Activated naive CD4-positive, alpha-beta T cell treated with anti-CD3 and anti-CD28 coated beads, Interleukin-2, amount 10 ng/mL, durations not matched to agents 7 days and 5 days (primary cell): ENCODE measurements around the gene TK2.
A peak's percentile ranks its signal among the peaks of the same experiment; 100 is the strongest.
"Not testable (repeated sequence)": the region's sequence is repeated elsewhere in the genome, so short reads cannot be mapped to it uniquely, and the experiment has no call there.

Experiments used
- CTCF ChIA-PET: fragments of 350-600 bp; sonication (Branson Sonifier 250); formaldehyde crosslinking; loops from one replicate; lab custom pipeline; 2021; ENCODE audit warnings: antibody characterized with exemption; lab: Charles Lee
- DNase-seq: peaks from one replicate; pipeline ENCODE4 v3.0.0-alpha.2; 2020
- H3K27ac Mint-ChIP-seq: one replicate; pipeline ENCODE4 v1.8.0; 2021; ENCODE audit warnings: mild to moderate bottlenecking, moderate library complexity, mixed read lengths
- H3K27me3 Mint-ChIP-seq: one replicate; pipeline ENCODE4 v1.8.0; 2021; ENCODE audit warnings: mild to moderate bottlenecking, mixed read lengths
- H3K36me3 Mint-ChIP-seq: one replicate; pipeline ENCODE4 v1.8.0; 2021; ENCODE audit warnings: mixed read lengths
- H3K4me1 Mint-ChIP-seq: one replicate; pipeline ENCODE4 v1.8.0; 2021; ENCODE audit warnings: mixed read lengths
- H3K4me3 Mint-ChIP-seq: one replicate; pipeline ENCODE4 v1.8.0; 2021; ENCODE audit warnings: mild to moderate bottlenecking, moderate library complexity, mixed read lengths
- H3K9me3 Mint-ChIP-seq: one replicate; pipeline ENCODE4 v1.8.0; 2021; ENCODE audit warnings: mixed read lengths

TK2 gene

DNA sequence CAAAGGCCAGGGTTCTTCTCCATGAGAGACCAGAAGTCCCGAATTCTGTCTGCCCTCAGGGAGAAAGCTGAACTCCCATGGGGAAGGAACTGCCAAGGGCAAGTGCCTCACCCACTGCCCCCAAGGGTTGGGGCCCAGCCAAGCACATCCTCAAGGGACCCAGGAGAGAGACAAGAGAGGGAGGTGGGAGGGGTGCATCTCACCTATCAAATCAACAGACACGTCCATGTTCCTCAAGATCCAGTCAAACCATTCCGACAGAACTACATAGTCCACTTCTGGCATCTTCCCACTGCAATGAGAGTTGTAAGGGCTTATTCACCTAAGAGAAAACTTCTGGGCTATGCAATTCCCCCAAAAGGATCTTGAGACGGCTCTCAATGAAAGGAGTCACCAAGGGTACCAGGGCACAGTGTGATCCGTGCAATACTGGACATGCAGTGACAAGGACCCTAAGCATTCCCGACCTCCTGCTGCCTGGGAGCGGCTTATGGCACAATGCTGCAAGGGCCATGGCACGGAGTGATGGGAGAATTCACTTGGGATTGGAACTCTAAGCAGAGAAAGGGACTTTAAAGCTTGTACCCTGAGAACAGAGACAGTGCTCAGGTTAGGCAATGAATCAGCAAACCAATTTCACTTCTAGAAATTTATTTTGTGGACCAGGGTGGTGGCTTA is 32.2 kb downstream of the TK2 start:
- peaks cover 81% of the 10 kb centered on the region for H3K4me1 Mint-ChIP-seq

GRCh38 chr16:66516808-66517585 is 32.9 kb downstream of the TK2 start:
- CTCF ChIA-PET: interaction anchor here (0.9 to 1.6 kb wide), 6 partner anchors 32 to 72 kb away, joined by 3 to 5 read pairs (median 3); partner anchors contain the start of genes CKLF and CMTM2
- peak; percentile 86 for DNase-seq
- no peaks in the 10 kb centered on the region for H3K9me3 Mint-ChIP-seq

More for the DNA sequence above, 32.2 kb downstream of the TK2 start:
- CTCF ChIA-PET: interaction anchor here (0.7 to 1.6 kb wide), 7 partner anchors 31 to 72 kb away, joined by 3 to 5 read pairs (median 3); partner anchors contain the start of genes CKLF, CMTM2 and TK2
- no peak for DNase-seq
- H3K27me3 Mint-ChIP-seq: peaks cover 4% of the 10 kb centered on the region
- H3K36me3 Mint-ChIP-seq: peaks cover 3% of the 10 kb centered on the region
- peak overlapping the region; percentile 91 for H3K27ac Mint-ChIP-seq
- no peaks in the 10 kb centered on the region for H3K9me3 Mint-ChIP-seq
- H3K4me3 Mint-ChIP-seq: no peak overlapping the region

DNA sequence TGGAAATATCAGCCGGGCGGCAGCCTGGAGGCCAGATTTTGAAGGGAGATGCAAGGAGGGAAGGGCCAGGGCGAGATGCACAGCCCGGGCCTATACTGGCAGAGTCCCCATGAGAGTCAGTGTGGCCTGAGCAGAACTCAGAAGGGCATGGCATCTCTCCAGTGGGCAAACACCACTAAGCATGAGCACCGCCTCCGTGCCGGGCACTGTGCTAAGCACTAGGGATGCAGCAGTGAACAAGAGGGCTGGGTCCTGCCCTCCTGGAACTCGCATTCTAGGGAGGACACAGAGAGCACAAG is 33.5 kb downstream of the TK2 start:
- no peaks in the 10 kb centered on the region for H3K9me3 Mint-ChIP-seq
- H3K27me3 Mint-ChIP-seq: peaks cover 4% of the 10 kb centered on the region
- DNase-seq: no peak
- peaks cover 72% of the 10 kb centered on the region for H3K4me1 Mint-ChIP-seq
- peak overlapping the region; percentile 91 for H3K27ac Mint-ChIP-seq
- CTCF ChIA-PET: interaction anchor here (0.6 to 1.5 kb wide), 9 partner anchors 32 to 172 kb away, joined by 3 to 16 read pairs (median 7); partner anchors contain the start of gene CKLF
- peaks cover 3% of the 10 kb centered on the region for H3K36me3 Mint-ChIP-seq
- H3K4me3 Mint-ChIP-seq: peak overlapping the region; percentile 52

More at GRCh38 chr16:66516808-66517585, 32.9 kb downstream of the TK2 start:
- Mint-ChIP-seq H3K4me3 (peak overlapping the region; percentile 52), H3K27ac (peak overlapping the region; percentile 91), H3K4me1 (peaks cover 76% of the 10 kb centered on the region), H3K27me3 (peaks cover 4% of the 10 kb centered on the region), H3K36me3 (peaks cover 3% of the 10 kb centered on the region)

DNA sequence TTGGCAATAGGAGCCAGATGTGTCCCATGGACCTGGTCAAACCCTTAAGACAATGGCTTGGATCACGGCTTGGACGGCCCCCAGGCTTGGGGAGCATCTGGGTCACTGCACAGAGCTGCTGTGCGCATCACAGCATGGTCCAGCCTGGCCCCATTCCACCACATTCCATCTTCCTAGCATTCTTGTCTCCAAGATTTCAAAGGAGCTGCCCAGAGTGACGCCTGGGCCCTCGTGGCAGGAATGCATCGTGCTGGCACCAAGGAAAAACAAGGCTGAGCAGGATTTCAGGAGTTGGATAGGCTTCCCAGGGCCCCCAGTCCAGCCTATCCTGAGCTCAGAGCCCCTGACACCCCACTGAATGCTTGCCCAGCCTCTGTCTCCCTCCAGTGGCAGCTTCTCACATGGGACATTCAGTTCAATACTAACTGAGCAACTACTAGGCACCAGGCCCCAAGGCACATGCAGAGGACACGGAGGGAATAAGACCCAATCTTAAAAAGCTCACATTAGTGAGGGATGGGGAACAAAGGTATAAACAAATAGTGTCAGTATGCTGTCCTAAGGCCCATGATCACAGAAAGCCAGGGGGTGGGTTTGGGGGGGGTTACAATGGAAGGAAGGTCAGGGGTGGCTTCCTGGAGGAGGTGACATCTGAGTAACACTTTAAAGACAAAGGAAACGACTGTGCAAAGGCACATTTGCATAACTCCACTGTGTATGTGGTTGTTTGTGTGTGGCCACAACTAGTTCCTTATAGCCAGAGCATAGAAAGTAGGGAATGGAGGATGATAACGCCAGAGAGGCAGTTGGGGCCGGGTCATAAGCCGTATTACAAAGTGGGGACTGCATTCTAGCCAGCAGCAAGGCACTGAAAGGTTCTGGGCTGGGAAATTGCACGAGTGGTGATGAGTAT is 34.1 kb downstream of the TK2 start:
- Mint-ChIP-seq H3K9me3 (no peaks in the 10 kb centered on the region), H3K4me3 (peak overlapping the region; percentile 52), H3K4me1 (peaks cover 66% of the 10 kb centered on the region), H3K36me3 (peaks cover 3% of the 10 kb centered on the region), H3K27me3 (peaks cover 4% of the 10 kb centered on the region), H3K27ac (peak overlapping the region; percentile 91)
- peak; percentile 54 for DNase-seq
- CTCF ChIA-PET: interaction anchor here (0.6 to 1.5 kb wide), 16 partner anchors 24 to 352 kb away, joined by 3 to 16 read pairs (median 6); partner anchors contain the start of gene CKLF

DNA sequence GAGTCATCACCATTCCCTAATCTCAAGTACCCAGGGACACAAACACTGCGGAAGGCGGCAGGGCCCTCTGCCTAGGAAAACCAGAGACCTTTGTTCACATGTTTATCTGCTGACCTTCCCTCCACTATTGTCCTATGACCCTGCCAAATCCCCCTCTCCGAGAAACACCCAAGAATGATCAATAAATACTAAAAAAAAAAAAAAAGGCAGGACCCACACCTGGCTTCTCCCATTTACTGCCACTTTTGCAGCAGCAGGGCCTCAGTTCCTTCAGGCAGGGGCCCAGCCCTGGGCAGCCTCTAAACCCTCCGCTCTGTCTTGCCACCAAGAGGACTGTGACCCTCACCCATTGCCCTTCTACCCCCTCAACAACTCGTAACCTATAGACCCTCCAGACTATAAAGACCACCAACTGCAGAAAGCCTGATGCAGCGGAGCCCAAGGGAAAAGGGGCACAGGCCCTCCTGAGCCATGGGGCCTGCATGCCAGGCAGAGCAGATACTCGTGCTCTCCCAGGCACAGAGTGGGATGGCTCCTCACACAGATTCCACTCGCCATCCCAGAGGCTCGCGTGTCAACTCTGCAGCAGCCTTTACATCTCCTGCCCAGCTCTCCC is 34.8 kb downstream of the TK2 start:
- H3K9me3 Mint-ChIP-seq, H3K36me3 Mint-ChIP-seq, H3K27me3 Mint-ChIP-seq, DNase-seq, H3K4me3 Mint-ChIP-seq: not testable (repeated sequence)
- CTCF ChIA-PET: interaction anchor here (0.7 to 1.5 kb wide), 15 partner anchors 23 to 353 kb away, joined by 3 to 16 read pairs (median 6); partner anchors contain the start of gene CKLF
- Mint-ChIP-seq H3K27ac (peak overlapping the region; percentile 67), H3K4me1 (peaks cover 59% of the 10 kb centered on the region)

DNA sequence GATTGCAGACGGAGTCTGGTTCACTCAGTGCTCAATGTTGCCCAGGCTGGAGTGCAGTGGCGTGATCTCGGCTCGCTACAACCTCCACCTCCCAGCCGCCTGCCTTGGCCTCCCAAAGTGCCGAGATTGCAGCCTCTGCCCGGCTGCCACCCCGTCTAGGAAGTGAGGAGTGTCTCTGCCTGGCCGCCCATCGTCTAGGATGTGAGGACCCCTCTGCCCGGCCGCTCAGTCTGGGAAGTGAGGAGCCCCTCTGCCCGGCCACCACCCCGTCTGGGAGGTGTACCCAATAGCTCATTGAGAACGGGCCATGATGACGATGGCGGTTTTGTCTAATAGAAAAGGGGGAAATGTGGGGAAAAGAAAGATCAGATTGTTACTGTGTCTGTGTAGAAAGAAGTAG is 35.5 kb downstream of the TK2 start:
- H3K4me1 Mint-ChIP-seq: peaks cover 52% of the 10 kb centered on the region
- H3K27me3 Mint-ChIP-seq, DNase-seq, H3K4me3 Mint-ChIP-seq, H3K9me3 Mint-ChIP-seq, H3K27ac Mint-ChIP-seq, CTCF ChIA-PET, H3K36me3 Mint-ChIP-seq: not testable (repeated sequence)

DNA sequence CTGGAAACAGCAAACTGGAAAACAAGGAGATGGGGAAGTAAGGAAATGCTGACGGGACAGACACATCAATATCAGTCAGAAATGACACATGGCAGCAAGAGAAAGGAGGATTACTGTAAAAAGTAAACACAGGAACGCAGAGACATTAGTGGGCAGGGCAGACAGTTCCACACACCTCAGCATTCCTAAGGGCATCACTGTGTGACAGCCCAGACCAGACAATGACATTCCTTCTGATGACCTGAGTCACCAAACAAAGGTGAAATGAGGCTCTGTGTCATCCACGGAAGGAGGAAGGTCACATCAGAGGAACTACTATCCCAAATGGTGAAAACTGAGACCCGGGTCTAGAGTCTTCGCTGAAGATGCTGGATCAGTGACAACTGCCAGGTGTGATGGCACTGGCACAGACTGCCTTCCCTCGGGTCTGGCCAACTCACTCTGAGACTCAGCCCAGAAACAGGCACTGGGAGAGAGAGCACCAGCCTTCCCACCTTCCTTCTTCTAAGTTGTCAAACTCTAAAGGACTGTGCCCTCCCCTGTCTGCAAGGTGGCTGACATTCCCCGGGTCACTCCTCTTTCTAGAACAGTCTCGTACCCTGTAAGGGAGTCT is 36.7 kb downstream of the TK2 start:
- Mint-ChIP-seq H3K4me3 (no peak overlapping the region), H3K4me1 (peaks cover 47% of the 10 kb centered on the region), H3K27me3 (no peaks in the 10 kb centered on the region), H3K9me3 (no peaks in the 10 kb centered on the region), H3K36me3 (peaks cover 3% of the 10 kb centered on the region), H3K27ac (no peak overlapping the region)
- CTCF ChIA-PET: interaction anchor here (1.0 to 5.9 kb wide), 4 partner anchors 9 to 76 kb away, joined by 3 to 37 read pairs (median 6); partner anchors contain the start of gene CMTM2
- DNase-seq: no peak

GRCh38 chr16:66512272-66513110 is 37.4 kb downstream of the TK2 start:
- Mint-ChIP-seq H3K27ac (no peak overlapping the region), H3K36me3 (peaks cover 3% of the 10 kb centered on the region), H3K27me3 (no peaks in the 10 kb centered on the region), H3K4me3 (no peak overlapping the region), H3K4me1 (peaks cover 40% of the 10 kb centered on the region), H3K9me3 (no peaks in the 10 kb centered on the region)
- CTCF ChIA-PET: interaction anchor here (0.7 to 5.9 kb wide), 13 partner anchors 10 to 360 kb away, joined by 3 to 37 read pairs (median 5); partner anchors contain the start of genes CKLF and CMTM2
- no peak for DNase-seq

GRCh38 chr16:66511602-66512271 is 38.2 kb downstream of the TK2 start:
- Mint-ChIP-seq H3K36me3 (peaks cover 3% of the 10 kb centered on the region), H3K4me3 (no peak overlapping the region)
- peak; percentile 49 for DNase-seq

DNA sequence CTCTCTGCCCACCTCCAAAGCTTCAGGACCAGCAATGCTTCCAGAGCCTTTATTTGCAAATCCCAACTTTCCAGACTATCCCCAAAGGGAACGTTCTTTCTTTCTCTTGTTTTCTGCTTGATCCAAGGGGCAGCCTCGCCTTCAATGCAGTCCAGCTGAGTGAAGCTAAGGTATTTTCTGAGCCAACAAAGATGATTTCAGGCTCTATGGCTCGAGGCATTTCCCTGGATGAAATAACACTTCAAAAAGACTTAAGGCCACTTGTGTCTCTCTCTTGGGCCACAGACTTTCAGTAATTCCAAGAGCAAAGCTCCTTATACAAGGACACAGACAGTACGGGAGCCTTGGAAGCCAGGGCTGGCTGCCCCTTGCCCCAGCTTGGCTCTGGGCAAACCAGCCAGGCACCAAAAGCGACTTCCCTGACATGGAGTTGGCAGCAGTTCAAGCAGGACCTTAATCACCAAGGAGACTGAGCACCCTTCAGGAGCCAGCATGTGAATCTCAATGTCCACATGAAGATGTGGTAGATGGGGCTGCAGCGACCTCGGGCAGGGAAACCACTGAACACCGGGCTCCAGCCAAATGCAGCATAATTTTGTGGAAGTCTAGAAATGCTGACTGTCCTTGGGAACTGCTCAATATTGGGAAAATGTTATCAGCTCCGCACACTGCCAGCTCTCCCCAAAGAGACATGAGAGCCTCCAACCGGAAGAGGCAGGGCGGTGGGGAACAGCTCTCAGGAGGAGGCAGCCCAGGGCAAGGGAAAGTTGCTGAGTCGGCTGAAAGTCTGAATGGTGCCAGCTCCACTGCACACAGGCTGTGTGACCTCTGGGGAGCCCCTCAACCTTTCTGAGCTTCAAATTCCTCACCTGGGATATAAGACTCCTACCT is 39.0 kb downstream of the TK2 start:
- peaks cover 25% of the 10 kb centered on the region for H3K4me1 Mint-ChIP-seq
- H3K9me3 Mint-ChIP-seq: no peaks in the 10 kb centered on the region
- no peak for DNase-seq
- no peak overlapping the region for H3K27ac Mint-ChIP-seq
- H3K36me3 Mint-ChIP-seq: peaks cover 3% of the 10 kb centered on the region
- H3K4me3 Mint-ChIP-seq: no peak overlapping the region
- CTCF ChIA-PET: interaction anchor here (1.0 to 5.9 kb wide), 10 partner anchors 13 to 97 kb away, joined by 3 to 37 read pairs (median 6); partner anchors contain the start of gene CKLF
- H3K27me3 Mint-ChIP-seq: no peaks in the 10 kb centered on the region

More at GRCh38 chr16:66511602-66512271, 38.2 kb downstream of the TK2 start:
- Mint-ChIP-seq H3K4me1 (peaks cover 33% of the 10 kb centered on the region), H3K27me3 (no peaks in the 10 kb centered on the region), H3K9me3 (no peaks in the 10 kb centered on the region), H3K27ac (no peak overlapping the region)
- CTCF ChIA-PET: interaction anchor here (0.7 to 5.9 kb wide), 14 partner anchors 12 to 361 kb away, joined by 3 to 37 read pairs (median 5); partner anchors contain the start of genes CKLF and CMTM2

DNA sequence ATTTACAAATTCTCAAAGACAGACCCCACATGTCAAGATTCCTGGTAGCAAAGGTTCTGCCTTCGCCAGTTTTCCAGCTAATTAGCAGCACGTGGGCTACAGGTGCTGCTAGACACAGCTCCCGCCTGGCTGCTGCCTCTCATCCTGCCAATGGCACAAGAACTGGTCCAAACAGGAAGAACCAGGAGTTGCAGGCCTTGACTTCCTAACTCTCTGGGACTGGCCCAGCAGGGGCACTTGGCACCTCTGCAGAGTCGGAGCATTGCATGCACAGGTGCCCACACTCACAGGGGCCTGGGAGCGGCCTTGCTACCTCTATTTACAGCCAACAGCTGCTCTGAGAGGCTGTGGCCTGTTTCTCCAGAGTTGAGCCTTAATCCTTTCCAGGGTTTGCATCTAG is 39.6 kb downstream of the TK2 start:
- Mint-ChIP-seq H3K27me3 (no peaks in the 10 kb centered on the region), H3K36me3 (peaks cover 3% of the 10 kb centered on the region), H3K27ac (no peak overlapping the region), H3K9me3 (no peaks in the 10 kb centered on the region), H3K4me1 (peaks cover 18% of the 10 kb centered on the region), H3K4me3 (no peak overlapping the region)
- DNase-seq: no peak
- CTCF ChIA-PET: interaction anchor here (1.0 to 5.9 kb wide), 6 partner anchors 13 to 98 kb away, joined by 3 to 37 read pairs (median 5); partner anchors contain the start of gene CKLF
